A673 (cell line): ENCODE results near the gene CNOT1. TPM values are rescaled to one million over a fixed set of nuclear protein-coding genes. Genes with fewer than 3 reads are reported as not detected.

Experiments
- BruUV-seq: library from RNA; stranded (reverse); fragments of 400-500 nt; replicated peaks from 2 replicates; lab custom pipeline; 2021; lab: Mats Ljungman, UMichigan
- CTCF ChIA-PET: fragments of 300-600 bp; sonication (Branson Sonifier 250); formaldehyde crosslinking; loops from one replicate; lab custom pipeline; 2022; ENCODE audit warnings: antibody characterized with exemption; lab: Charles Lee
- POLR2A ChIA-PET: fragments of 300-600 bp; sonication (Branson Sonifier 250); formaldehyde crosslinking; loops from one replicate; lab custom pipeline; 2022; ENCODE audit warnings: antibody characterized with exemption; ENCODE audit not compliant: low non-redundant PET; lab: Charles Lee
- DNase-seq: peaks from one replicate; pipeline ENCODE4 v3.0.0-alpha.2; 2015; ENCODE audit warnings: low spot score
- H3K27ac ChIP-seq: fragments of 200-600 bp; sonication (generic); 2 replicates; pipeline ENCODE4 v1.5.1; 2016; ENCODE audit warnings: mixed run types, low read depth, mild to moderate bottlenecking, mixed read lengths, antibody characterized with exemption, low read length; ENCODE audit not compliant: poor library complexity, severe bottlenecking
- H3K27me3 ChIP-seq: fragments of 200-600 bp; sonication (generic); replicated peaks from 2 replicates; pipeline ENCODE4 v1.6.1; 2017; ENCODE audit warnings: mixed run types, low read depth, mild to moderate bottlenecking, mixed read lengths, antibody characterized with exemption, low read length; ENCODE audit not compliant: insufficient read depth, poor library complexity
- H3K36me3 ChIP-seq: fragments of 200-600 bp; sonication (generic); 2 replicates; pipeline ENCODE4 v1.6.1; 2016; ENCODE audit warnings: mixed run types, mild to moderate bottlenecking, mixed read lengths, antibody characterized with exemption, low read length; ENCODE audit not compliant: insufficient read depth, poor library complexity, severe bottlenecking
- H3K4me1 ChIP-seq: fragments of 200-600 bp; sonication (generic); 2 replicates; pipeline ENCODE4 v1.6.1; 2017; ENCODE audit warnings: mixed run types, mild to moderate bottlenecking, mixed read lengths, antibody characterized with exemption, low read length; ENCODE audit not compliant: insufficient read depth, poor library complexity, severe bottlenecking
- H3K4me3 ChIP-seq: fragments of 200-600 bp; sonication (generic); 2 replicates; pipeline ENCODE4 v1.5.1; 2016; ENCODE audit warnings: low read depth, mixed run types, mild to moderate bottlenecking, mixed read lengths, low read length; ENCODE audit not compliant: poor library complexity, severe bottlenecking
- H3K9me3 ChIP-seq: fragments of 200-600 bp; sonication (generic); 2 replicates; pipeline ENCODE4 v1.6.1; 2016; ENCODE audit warnings: mixed run types, low read depth, mild to moderate bottlenecking, mixed read lengths, antibody characterized with exemption, low read length; ENCODE audit not compliant: poor library complexity, severe bottlenecking
- CTCF ChIP-seq: fragments of 300-800, 200-600 bp; sonication (generic); conservative IDR thresholded peaks from 2 replicates; pipeline ENCODE4 v1.5.1; 2017; ENCODE audit warnings: low read depth, mild to moderate bottlenecking, antibody characterized with exemption, low read length, moderate library complexity, mixed read lengths
- EZH2 ChIP-seq: fragments of 200-600 bp; sonication (generic); IDR thresholded peaks from 2 replicates; pipeline ENCODE4 v1.6.1; 2017; ENCODE audit warnings: borderline replicate concordance, low read depth, mild to moderate bottlenecking, mixed read lengths, antibody characterized with exemption, low read length; ENCODE audit not compliant: poor library complexity, severe bottlenecking
- intact Hi-C: fragments of 100-400 bp; cut with micrococcal nuclease; formaldehyde crosslinking; loops from one replicate; pipeline ENCODE4 v1.10.0; 2022; ENCODE audit not compliant: unreplicated experiment
- total RNA-seq: library from RNA; stranded (reverse); gene quantifications from 2 replicates; pipeline ENCODE4 v1.2.3, GENCODE V29; 2021

Gene CNOT1
- total RNA-seq, 1 experiment from 2014 or later: 255 TPM

DNA sequence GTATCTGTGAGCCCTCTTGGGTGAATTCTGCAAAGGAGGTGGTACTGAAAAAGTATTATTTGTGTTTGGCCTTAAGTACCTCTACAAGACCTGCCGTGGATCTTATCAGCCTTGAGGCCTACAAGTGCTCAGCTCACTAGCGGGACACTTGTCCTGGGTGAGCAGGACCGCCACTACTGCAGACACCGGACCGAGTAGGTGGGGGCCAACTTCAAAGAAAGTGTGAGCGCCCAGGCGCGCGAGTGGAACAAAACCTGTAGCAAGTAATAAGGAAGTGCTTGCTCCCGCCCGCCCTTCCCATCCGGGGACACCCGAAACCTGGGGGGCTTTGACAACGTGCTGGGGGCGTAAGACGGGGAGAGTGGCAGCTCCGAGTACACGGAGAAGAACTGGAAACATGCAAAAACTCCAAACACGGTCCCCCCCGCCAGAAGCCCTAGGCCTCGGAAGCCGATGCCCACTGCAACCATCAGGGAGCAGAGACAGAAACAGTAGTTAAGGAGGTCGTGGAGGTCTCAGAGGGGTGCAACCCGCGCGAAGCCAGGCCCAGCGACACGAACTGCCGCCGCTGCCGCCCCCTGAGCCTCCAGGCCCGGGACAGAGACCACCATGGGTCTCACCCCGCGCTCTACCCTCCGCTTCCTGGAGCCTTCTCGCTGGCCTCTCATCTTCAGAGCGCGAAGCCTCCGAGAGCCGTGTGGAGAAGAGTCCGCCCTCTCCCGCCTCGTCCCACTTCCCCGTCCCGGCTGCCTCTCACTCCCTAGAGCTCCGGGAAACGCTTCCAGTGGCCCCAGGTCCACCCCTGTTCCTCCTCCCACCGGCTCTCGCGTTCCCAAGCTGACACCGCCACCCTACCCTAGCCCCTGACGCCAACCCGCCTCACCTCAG is 537 bp downstream of the CNOT1 start:
- CTCF ChIA-PET: no interaction called here
- POLR2A ChIA-PET: interaction anchor here (0.7 kb wide), 1 partner anchor 92 kb away, joined by 3 read pairs; no protein-coding TSS in a partner anchor
- Histone ChIP-seq H3K4me3 (peak overlapping the region; percentile 94), H3K27me3 (no peaks in the 10 kb centered on the region), H3K36me3 (peaks cover 9% of the 10 kb centered on the region), H3K9me3 (no peaks in the 10 kb centered on the region), H3K27ac (peak overlapping the region; percentile 95), H3K4me1 (peaks cover 3% of the 10 kb centered on the region)
- TF ChIP-seq EZH2: no peak
- no peak for TF ChIP-seq CTCF
- intact Hi-C loops: no loop called here
- BruUV-seq: no TSS peak
- DNase-seq: peak; percentile 25

- ChIA-PET CTCF (no interaction called here), POLR2A (no interaction called here)
- no TSS peak for BruUV-seq
- Histone ChIP-seq H3K4me1 (no peaks in the 10 kb centered on the region), H3K27me3 (no peaks in the 10 kb centered on the region), H3K4me3 (no peak overlapping the region), H3K9me3 (no peaks in the 10 kb centered on the region), H3K36me3 (peaks cover 51% of the 10 kb centered on the region), H3K27ac (no peak overlapping the region)
- DNase-seq: no peak
- intact Hi-C loops: no loop called here
- TF ChIP-seq EZH2: no peak
These were observed 5.4 kb downstream of the CNOT1 start for GRCh38 chr16:58624209-58624608.

- intact Hi-C loops: no loop called here
- DNase-seq: no peak
- H3K36me3 ChIP-seq: peaks cover 75% of the 10 kb centered on the region
- H3K27me3 ChIP-seq: no peaks in the 10 kb centered on the region
- TF ChIP-seq EZH2 (no peak), CTCF (no peak)
- no peak overlapping the region for H3K27ac ChIP-seq
- H3K4me3 ChIP-seq: no peak overlapping the region
- POLR2A ChIA-PET: interaction anchor here (0.5 kb wide), 1 partner anchor 106 kb away, joined by 3 read pairs; no protein-coding TSS in a partner anchor
- H3K9me3 ChIP-seq: no peaks in the 10 kb centered on the region
- no peaks in the 10 kb centered on the region for H3K4me1 ChIP-seq
- CTCF ChIA-PET: no interaction called here
- BruUV-seq: no TSS peak
These were observed 9.2 kb downstream of the CNOT1 start for GRCh38 chr16:58620396-58620795.
